ENCODE measurements around the gene ZFAND2A.

- TF ChIP-seq, protein P1, sequence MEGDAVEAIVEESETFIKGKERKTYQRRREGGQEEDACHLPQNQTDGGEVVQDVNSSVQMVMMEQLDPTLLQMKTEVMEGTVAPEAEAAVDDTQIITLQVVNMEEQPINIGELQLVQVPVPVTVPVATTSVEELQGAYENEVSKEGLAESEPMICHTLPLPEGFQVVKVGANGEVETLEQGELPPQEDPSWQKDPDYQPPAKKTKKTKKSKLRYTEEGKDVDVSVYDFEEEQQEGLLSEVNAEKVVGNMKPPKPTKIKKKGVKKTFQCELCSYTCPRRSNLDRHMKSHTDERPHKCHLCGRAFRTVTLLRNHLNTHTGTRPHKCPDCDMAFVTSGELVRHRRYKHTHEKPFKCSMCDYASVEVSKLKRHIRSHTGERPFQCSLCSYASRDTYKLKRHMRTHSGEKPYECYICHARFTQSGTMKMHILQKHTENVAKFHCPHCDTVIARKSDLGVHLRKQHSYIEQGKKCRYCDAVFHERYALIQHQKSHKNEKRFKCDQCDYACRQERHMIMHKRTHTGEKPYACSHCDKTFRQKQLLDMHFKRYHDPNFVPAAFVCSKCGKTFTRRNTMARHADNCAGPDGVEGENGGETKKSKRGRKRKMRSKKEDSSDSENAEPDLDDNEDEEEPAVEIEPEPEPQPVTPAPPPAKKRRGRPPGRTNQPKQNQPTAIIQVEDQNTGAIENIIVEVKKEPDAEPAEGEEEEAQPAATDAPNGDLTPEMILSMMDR (conservative IDR thresholded peaks at IDR 0.05; ENCODE audit: low read length): no peak
- no peak for TF ChIP-seq EZH2phosphoT487 (IDR thresholded peaks at IDR 0.05; ENCODE audit: borderline replicate concordance)
Measured at GRCh38 chr7:1174881-1175596, 15.0 kb upstream of the ZFAND2A start.

Data from Loucy (cell line).